PC-3 (cell line): Measurements from ENCODE around the gene ATOX1. TPM values are rescaled to one million over a fixed set of nuclear protein-coding genes. Genes with fewer than 3 reads are reported as not detected.

Source experiments
- ATAC-seq: fragments of 200-7000 bp; cut with Tn5 transposase; 2 replicates; pipeline ENCODE4 v1.9.1; 2020; ENCODE audit warnings: mild to moderate bottlenecking, moderate library complexity
- BruUV-seq: library from RNA; stranded (reverse); fragments of 400-500 nt; replicated peaks from 2 replicates; lab custom pipeline; 2021; lab: Mats Ljungman, UMichigan
- CTCF ChIA-PET: fragments of 300-600 bp; sonication (Branson Sonifier 250); formaldehyde crosslinking; loops from one replicate; lab custom pipeline; 2022; ENCODE audit warnings: antibody characterized with exemption; lab: Charles Lee
- POLR2A ChIA-PET: fragments of 300-600 bp; sonication (Branson Sonifier 250); formaldehyde crosslinking; loops from one replicate; lab custom pipeline; 2022; ENCODE audit warnings: antibody characterized with exemption; ENCODE audit not compliant: unreplicated experiment; lab: Charles Lee
- DNase-seq: peaks from one replicate; pipeline ENCODE4 v3.0.0-alpha.2; 2015
- H2AFZ ChIP-seq: fragments of 300-600 bp; sonication (generic); 2 replicates; pipeline ENCODE4 v1.6.0; 2016; ENCODE audit warnings: antibody characterized with exemption, low read length
- H3F3A ChIP-seq: fragments of 300-600 bp; sonication (generic); one replicate; pipeline ENCODE4 v1.6.0; 2017; ENCODE audit warnings: antibody characterized with exemption, low read length, control low read depth, mild to moderate bottlenecking; ENCODE audit not compliant: unreplicated experiment
- H3K27ac ChIP-seq: fragments of 300-600 bp; sonication (generic); 2 replicates; pipeline ENCODE4 v1.5.1; 2016; ENCODE audit warnings: mild to moderate bottlenecking, low read length
- H3K27me3 ChIP-seq: fragments of 300-600 bp; sonication (generic); 2 replicates; pipeline ENCODE4 v1.6.1; 2016; ENCODE audit warnings: low read length, mixed read lengths
- H3K36me3 ChIP-seq: fragments of 300-600 bp; sonication (generic); 2 replicates; pipeline ENCODE4 v1.6.1; 2016; ENCODE audit warnings: low read depth, mixed run types, low read length, mixed read lengths
- H3K4me1 ChIP-seq: fragments of 300-600 bp; sonication (generic); 2 replicates; pipeline ENCODE4 v1.5.1; 2016; ENCODE audit warnings: low read length; ENCODE audit not compliant: insufficient read depth
- H3K4me2 ChIP-seq: fragments of 300-600 bp; sonication (generic); 2 replicates; pipeline ENCODE4 v1.6.0; 2016; ENCODE audit warnings: low read length
- H3K4me3 ChIP-seq: fragments of 300-600 bp; sonication (generic); 2 replicates; pipeline ENCODE4 v1.5.1; 2016; ENCODE audit warnings: mild to moderate bottlenecking, low read length, mixed read lengths
- H3K79me2 ChIP-seq: fragments of 300-600 bp; sonication (generic); 2 replicates; pipeline ENCODE4 v1.6.1; 2017; ENCODE audit warnings: low read length, mixed read lengths
- H3K9ac ChIP-seq: fragments of 300-600 bp; sonication (generic); 2 replicates; pipeline ENCODE4 v1.6.0; 2016; ENCODE audit warnings: mild to moderate bottlenecking, low read length
- H3K9me2 ChIP-seq: fragments of 300-600 bp; sonication (generic); replicated peaks from 2 replicates; pipeline ENCODE4 v1.6.1; 2016; ENCODE audit warnings: mixed run types, low read length, mixed read lengths
- H3K9me3 ChIP-seq: fragments of 300-600 bp; sonication (generic); 2 replicates; pipeline ENCODE4 v1.6.1; 2016; ENCODE audit warnings: low read length, mixed read lengths
- H4K20me1 ChIP-seq: fragments of 300-600 bp; sonication (generic); 2 replicates; pipeline ENCODE4 v1.6.1; 2016; ENCODE audit warnings: low read length, mixed read lengths
- EZH2 ChIP-seq: fragments of 300-600 bp; sonication (generic); IDR thresholded peaks from one replicate; pipeline ENCODE4 v1.6.1; 2017; ENCODE audit warnings: antibody characterized with exemption, mild to moderate bottlenecking, low read length; ENCODE audit not compliant: unreplicated experiment
- EZH2phosphoT487 ChIP-seq: fragments of 300-600 bp; sonication (generic); IDR thresholded peaks from 2 replicates; pipeline ENCODE4 v1.6.1; 2018; ENCODE audit warnings: mild to moderate bottlenecking, antibody characterized with exemption, low read length, borderline replicate concordance
- intact Hi-C: fragments of 100-400 bp; cut with micrococcal nuclease; formaldehyde crosslinking; loops from 2 replicates; pipeline ENCODE4 v1.9.0; 2023
- total RNA-seq: library from RNA; depleted of rRNA; stranded (reverse); fragments of >200 nt; gene quantifications from 2 replicates; pipeline ENCODE4 v1.2.3, GENCODE V29; 2014
- TF ChIP-seq, protein P1 (sequence below): fragments of 300-600 bp; sonication (generic); conservative IDR thresholded peaks from 2 replicates; pipeline ENCODE4 v1.5.1; 2017; ENCODE audit warnings: antibody characterized with exemption, low read depth, mild to moderate bottlenecking, low read length

ATOX1 gene
- total RNA-seq, 1 experiment from 2014 or later: 122 TPM

DNA sequence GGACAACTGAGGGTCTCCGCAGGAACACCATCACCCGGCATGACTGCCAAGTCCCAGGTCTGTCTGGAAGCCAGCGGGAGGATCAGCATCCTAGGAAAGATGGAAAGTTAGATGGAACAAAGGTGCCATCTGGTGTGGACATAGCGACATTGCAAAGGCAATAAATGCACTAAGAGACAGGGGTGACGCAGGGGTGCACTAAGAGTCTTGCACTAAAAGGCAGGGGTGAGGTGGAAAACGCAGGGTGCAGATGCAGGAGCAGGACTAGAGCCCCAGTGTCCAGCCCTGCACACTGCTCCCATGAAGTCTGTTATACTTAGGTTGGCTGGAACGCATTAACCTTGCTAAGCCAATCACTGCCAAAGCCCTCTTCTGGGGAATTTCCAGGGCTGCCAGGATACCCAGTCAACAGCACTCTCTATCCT, 15.5 kb downstream of the ATOX1 start:
- Histone ChIP-seq H3K36me3 (peaks cover 17% of the 10 kb centered on the region), H2AFZ (no peak overlapping the region), H3K4me3 (no peak overlapping the region), H3K9me3 (no peaks in the 10 kb centered on the region), H3K27me3 (no peaks in the 10 kb centered on the region), H3K9me2 (no peaks in the 10 kb centered on the region), H4K20me1 (no peaks in the 10 kb centered on the region), H3K4me1 (peaks cover 70% of the 10 kb centered on the region), H3K79me2 (peaks cover 13% of the 10 kb centered on the region), H3K27ac (peak overlapping the region; percentile 89), H3K9ac (no peak overlapping the region), H3K4me2 (0 out of 2 replicates have a peak overlapping the region, but pooled peaks have one; percentile 7), H3F3A (no peaks in the 10 kb centered on the region)
- intact Hi-C loops: loop anchor here (10.0 kb wide), 1 partner anchor 448 kb away; no protein-coding TSS in a partner anchor
- peak; percentile 77 for DNase-seq
- BruUV-seq: no TSS peak
- TF ChIP-seq, protein P1, sequence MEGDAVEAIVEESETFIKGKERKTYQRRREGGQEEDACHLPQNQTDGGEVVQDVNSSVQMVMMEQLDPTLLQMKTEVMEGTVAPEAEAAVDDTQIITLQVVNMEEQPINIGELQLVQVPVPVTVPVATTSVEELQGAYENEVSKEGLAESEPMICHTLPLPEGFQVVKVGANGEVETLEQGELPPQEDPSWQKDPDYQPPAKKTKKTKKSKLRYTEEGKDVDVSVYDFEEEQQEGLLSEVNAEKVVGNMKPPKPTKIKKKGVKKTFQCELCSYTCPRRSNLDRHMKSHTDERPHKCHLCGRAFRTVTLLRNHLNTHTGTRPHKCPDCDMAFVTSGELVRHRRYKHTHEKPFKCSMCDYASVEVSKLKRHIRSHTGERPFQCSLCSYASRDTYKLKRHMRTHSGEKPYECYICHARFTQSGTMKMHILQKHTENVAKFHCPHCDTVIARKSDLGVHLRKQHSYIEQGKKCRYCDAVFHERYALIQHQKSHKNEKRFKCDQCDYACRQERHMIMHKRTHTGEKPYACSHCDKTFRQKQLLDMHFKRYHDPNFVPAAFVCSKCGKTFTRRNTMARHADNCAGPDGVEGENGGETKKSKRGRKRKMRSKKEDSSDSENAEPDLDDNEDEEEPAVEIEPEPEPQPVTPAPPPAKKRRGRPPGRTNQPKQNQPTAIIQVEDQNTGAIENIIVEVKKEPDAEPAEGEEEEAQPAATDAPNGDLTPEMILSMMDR: peak; percentile 83
- TF ChIP-seq EZH2phosphoT487: no peak
- TF ChIP-seq EZH2: no peak
- ChIA-PET CTCF (interaction anchor here (0.9 to 1.3 kb wide), 3 partner anchors 15 to 91 kb away, joined by 3 to 6 read pairs (median 3); partner anchors contain the start of gene G3BP1), POLR2A (no interaction called here)
- ATAC-seq: peak; percentile 14

- no peak overlapping the region for H3K4me3 ChIP-seq
- H3K9ac ChIP-seq: peak overlapping the region; percentile 0; the same call in 1 of the 2 replicates
- peaks cover 10% of the 10 kb centered on the region; the same call in 1 of the 2 replicates for H3K79me2 ChIP-seq
- H2AFZ ChIP-seq: no peak overlapping the region
- no peaks in the 10 kb centered on the region for H3F3A ChIP-seq
- TF ChIP-seq, protein P1: no peak
- TF ChIP-seq EZH2phosphoT487 (no peak), EZH2 (no peak)
- intact Hi-C loops: loop anchor here (2.0 to 10.0 kb wide), 4 partner anchors 35 to 447 kb away; no protein-coding TSS in a partner anchor
- H3K36me3 ChIP-seq: peaks cover 17% of the 10 kb centered on the region
- ATAC-seq (0 out of 2 replicates have a peak, but pooled peaks have one; percentile 2), DNase-seq (peak; percentile 89)
- peak overlapping the region; percentile 70 for H3K27ac ChIP-seq
- no TSS peak for BruUV-seq
- ChIA-PET POLR2A (interaction anchor here (0.6 kb wide), 1 partner anchor 83 kb away, joined by 5 read pairs; no protein-coding TSS in a partner anchor), CTCF (interaction anchor here (0.6 to 2.5 kb wide), 4 partner anchors 29 to 370 kb away, joined by 3 to 28 read pairs (median 10); no protein-coding TSS in a partner anchor)
- no peaks in the 10 kb centered on the region for H3K9me3 ChIP-seq
- no peaks in the 10 kb centered on the region for H4K20me1 ChIP-seq
- peaks cover 70% of the 10 kb centered on the region for H3K4me1 ChIP-seq
- H3K4me2 ChIP-seq: no peak overlapping the region
- H3K9me2 ChIP-seq: no peaks in the 10 kb centered on the region
- H3K27me3 ChIP-seq: no peaks in the 10 kb centered on the region
Observed at GRCh38 chr5:151741678-151742423, 16.6 kb downstream of the ATOX1 start.
